Measurements from ENCODE around the gene PLXDC2.

The PLXDC2 gene

DNA sequence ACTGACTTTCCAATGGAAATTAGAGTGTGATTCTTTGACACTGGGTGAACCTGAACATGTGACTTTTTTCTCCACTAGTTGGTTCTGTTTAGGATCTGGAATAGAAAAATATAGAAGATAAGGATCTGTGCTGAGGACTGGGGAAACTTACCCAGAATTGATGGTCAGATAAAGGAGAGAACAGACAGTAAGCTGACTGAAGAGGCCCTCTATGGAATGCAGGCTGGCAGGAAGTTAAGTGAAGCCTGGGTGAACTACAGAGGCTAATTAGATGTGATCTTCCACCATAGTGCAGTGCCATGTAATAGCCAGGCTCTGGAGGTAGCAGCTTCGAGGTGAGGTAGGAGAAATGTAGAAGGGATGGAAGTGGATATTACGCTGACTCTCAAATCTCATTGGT lies 455.3 kb downstream of the PLXDC2 start:
- no peak for DNase-seq (ENCODE audit: low read depth in 2 of 2)

DNA sequence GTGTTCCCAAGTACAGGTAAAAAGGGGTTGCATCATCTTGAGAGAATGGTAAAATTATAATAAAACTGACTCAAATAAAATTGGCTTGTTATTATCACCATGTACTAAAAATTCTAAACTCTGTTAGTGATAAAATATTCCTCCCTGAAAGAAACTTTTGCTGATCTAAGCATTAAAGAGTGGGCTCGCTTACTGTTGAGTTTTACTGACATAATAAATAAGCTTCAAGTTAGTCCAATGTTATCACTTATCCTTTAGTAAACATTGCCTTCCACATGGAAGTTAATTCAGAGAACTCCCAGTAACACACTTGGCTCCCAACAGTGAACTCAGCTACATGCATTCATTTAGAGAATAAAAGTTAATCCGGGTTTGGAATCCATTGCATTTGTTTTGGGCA lies 456.4 kb downstream of the PLXDC2 start:
- DNase-seq (ENCODE audit: low read depth in 2 of 2) = no peak

DNA sequence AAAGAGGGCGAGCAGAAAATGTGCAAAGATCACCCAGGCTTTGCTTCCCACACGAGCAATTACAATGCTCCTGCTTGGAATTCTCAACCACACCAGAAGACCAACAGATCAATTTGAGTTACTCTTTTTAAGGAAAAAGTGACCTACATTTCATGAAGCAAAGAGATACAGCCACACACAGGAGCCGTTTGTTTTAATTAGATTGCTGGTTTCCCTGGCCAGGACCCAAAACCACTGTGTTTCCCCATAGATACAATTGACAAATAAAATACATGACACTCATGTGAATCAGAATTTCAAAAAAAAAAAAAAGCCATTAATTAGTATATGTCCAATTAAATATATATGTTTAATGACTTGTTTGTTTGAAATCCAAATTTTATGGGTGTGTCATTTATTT lies 458.3 kb downstream of the PLXDC2 start:
- no peak for DNase-seq (ENCODE audit: low read depth in 2 of 2)

DNA sequence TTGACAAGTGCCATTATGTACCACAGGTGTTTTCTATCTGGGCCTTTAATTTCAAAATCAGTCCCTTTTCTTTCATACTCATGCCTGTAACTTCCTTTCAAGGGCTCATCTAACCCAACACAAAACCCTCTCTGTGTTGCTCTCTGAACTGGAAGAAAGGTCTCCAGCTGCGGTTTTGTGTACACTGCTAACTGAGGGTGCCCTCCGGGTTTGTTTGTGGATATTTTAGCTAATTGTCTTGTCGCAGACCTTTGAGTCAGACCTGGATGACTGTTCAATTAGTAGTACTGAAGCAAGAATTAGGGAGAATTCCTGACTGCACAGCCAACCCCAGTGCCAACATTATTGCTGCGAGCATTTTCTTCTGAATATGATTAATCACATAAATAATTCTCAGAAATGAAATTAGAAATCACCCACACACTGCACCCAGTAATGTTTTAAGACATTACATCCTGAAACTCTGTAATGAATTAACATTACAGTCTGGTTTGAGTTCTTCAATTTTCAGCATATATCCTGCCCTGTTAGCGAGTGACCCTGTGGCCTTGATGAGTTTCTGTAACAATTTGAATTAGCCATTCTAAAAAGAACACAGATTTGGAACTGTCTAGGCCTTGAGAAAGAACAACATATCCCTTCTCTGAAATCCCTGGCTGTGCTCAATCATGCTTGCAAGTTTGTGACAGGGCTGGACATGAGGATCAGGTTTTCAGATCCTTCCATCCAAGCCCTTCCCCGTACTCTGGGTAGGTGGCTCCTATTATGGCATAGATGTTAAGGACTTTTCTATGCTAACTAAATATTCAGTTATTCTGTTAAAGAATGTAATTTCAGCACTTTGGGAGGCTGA lies 460.1 kb downstream of the PLXDC2 start:
- no peak for DNase-seq (ENCODE audit: low read depth in 2 of 2)

DNA sequence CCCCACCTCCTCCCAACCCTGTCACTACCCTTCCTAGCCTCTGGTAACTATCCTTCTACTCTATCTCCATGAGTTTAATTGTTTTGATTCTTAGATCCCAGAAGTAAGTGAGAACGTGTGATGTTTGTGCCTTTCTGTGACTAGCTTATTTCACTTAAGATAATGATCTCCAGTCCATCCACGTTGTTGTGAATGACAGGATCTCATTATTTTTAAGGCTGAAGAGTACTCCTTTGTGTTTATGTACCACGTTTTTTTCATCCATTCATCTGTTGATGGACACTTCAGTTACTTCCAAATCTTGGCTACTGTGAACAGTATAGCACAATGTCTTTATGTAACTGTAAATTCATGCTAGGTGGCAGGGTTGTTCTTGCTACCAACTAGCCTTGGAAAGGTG lies 461.6 kb downstream of the PLXDC2 start:
- DNase-seq (ENCODE audit: low read depth in 2 of 2) = no peak

DNA sequence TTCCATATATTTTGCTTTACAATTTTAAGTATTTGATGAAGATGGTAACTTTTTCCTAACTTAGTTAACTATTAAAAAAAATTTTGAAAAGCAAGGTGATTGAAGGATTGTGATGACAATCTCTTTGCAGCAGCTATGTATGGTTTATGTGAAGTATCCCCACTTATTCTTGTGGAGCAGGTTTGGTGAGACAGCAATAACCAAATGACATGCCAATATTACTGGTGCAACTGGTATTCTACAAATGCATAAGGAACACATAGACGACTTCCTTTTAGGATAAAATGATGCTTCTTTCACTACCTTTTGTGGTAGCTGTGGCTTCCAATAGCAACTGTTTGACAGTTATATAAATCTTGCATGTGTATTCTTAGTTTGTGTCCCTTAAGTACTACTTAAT lies 465.3 kb downstream of the PLXDC2 start:
- no peak for DNase-seq (ENCODE audit: low read depth in 2 of 2)

DNA sequence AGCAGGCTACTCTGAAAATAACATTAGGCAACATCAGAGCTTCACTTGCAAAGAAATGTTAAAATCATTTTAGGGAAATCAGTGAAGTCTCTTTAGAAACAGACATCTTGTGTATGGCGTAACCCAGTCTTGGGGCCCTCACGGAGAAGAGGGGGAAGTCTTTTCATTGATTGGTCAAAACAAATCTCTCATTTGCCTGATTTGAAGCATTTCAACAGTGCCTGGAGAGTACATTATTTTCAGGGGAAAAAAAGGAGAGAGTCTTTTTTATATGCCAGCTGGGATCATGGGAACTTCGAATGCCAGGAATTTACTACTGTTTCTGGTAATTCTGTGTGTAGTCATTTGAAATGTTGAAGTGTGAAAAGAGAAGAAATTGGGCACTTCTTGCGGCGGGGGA lies 471.4 kb downstream of the PLXDC2 start:
- DNase-seq (ENCODE audit: low read depth in 2 of 2) = no peak

DNA sequence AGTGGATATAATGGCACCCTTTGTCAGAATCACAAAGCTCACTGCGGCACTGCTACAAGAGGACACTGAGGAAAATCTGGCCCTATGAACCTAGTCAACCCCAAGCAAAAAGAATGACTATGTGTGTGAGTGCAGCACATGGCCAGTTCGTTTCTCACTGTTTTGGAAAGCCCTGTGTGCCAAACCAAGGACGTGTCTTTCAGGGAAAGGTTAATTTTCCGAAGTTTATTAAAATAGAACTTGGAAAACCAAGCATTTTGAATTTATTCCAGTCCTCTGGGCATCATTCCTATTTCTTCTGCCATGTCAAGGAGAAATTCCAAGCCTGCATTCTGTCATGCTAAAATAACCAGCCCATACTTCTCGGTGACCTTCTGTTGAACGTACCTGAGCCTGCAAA lies 471.8 kb downstream of the PLXDC2 start:
- DNase-seq (ENCODE audit: low read depth in 2 of 2) = no peak

DNA sequence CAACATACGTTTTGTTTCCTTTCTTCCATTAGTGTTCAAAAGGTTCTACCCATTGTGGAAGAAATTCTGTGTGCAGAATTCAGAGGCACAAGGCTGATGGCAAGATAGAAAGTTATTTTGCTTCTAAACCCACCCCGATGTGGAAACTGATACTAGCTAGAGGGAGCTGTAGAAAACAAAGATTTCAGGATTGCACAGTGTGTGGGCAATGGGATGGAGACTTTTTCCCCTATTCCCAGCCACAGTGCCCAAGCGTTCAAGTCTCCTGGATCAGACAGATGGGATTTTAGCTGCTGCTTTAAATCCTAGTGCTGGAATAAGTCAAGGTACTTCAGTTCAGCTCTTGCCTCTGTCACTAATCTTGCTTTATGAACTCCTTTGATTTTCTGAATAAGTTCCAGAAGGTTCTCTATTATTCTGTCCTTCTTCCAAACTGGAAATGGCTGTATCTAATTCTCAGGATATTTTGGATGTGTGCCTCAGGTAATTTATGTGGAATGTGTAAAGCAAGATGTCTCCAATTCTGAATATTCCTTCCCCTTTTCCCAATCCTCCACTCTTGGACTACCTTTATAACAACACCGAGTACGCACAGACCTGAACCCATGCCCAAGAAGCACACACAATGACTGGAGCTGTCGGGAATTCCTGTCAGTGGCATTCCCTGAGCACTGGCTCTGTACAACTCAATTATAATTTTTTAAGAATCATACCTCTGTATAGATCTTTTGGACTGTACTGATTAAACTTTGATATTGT lies 473.0 kb downstream of the PLXDC2 start:
- DNase-seq (ENCODE audit: low read depth in 2 of 2) = no peak

DNA sequence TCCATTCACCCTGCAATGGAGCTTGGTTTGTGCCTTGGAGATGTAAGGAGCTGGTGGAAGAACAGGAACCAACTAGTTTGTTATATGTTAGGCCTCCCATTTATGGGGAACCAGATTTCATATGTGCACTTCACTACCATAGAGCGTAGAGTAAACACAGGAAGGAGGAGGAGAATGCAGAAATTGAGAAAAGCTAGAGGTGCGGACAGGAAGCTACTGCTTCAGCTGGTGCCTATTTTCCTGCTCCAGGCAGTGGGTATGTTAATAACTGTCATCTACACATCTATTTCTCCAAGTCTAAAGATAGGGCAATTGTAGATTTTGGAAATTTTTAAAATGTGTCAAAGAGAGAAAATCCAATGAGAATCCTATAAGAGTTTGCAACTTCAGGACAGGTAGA lies 482.2 kb downstream of the PLXDC2 start:
- no peak for DNase-seq (ENCODE audit: low read depth in 2 of 2)

DNA sequence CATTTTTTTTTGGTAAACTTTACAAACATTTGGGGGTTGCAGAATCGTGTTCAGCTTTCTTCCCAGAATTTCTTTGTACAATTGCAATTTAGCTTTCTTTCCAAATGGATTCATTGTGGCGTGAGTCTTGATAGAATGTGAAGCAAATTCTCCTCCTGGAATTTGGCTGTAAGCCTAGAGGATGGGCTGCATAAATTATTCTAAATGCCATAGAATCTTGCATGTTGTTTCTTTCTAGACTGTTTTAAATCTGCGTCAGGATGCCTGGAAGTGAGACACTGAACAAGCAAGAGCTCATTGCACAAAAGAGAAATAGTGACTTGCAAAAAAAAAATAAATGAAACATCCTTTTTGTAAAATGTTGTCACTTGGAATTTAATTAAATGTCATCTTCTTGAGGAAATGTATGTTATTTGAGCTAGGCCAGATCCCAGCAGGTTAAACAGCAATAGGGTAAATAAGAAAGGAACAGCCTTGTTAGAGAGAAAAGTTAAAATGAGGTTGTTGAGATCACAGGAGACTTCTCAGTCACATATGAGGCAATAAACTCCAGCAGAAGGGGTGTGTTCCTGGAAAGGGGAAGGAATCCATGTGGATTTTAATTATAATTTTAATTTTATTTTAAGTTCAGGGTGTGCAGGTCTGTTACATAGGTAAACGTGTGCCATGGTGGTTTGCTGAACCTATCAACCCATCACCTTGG lies 483.0 kb downstream of the PLXDC2 start:
- DNase-seq (ENCODE audit: low read depth in 2 of 2) = no peak

DNA sequence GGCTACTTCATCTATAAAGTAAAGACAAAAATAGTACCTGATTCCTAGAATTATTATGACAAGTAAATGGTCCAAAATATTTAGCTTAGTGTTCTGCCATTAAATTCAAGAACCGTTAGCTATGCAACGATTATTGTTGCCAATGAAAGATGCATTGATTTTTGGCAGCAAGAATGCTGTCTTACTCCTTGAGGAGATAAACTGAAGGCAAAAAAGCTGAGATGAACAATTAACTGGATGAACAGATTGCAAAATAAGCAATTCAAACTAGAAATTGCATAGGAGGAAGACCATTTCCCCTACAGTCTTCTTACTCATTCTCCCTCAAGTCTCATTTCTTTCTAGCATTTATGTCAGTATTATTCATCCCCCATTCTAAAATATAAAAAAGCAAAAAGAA lies 484.5 kb downstream of the PLXDC2 start:
- no peak for DNase-seq (ENCODE audit: low read depth in 2 of 2)

DNA sequence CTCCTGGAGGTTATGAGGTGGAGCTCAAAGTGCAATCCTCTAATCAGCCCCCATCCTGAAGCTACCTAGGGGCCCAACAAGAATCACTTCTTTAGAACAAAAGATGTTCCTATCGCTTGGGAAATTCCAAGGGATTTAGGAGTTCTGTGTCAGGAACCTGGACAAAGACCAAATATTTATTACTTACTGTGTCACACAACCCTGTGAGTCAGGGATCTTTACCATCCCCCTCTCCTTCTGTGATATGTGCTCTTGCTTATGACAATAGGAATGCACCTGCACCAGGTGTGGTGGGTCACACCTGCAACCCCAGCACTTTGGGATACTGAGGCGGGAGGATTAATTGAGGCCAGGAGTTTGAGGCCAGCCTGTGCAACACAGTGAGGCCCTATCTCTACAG lies 485.8 kb downstream of the PLXDC2 start:
- DNase-seq (ENCODE audit: low read depth in 2 of 2) = no peak

DNA sequence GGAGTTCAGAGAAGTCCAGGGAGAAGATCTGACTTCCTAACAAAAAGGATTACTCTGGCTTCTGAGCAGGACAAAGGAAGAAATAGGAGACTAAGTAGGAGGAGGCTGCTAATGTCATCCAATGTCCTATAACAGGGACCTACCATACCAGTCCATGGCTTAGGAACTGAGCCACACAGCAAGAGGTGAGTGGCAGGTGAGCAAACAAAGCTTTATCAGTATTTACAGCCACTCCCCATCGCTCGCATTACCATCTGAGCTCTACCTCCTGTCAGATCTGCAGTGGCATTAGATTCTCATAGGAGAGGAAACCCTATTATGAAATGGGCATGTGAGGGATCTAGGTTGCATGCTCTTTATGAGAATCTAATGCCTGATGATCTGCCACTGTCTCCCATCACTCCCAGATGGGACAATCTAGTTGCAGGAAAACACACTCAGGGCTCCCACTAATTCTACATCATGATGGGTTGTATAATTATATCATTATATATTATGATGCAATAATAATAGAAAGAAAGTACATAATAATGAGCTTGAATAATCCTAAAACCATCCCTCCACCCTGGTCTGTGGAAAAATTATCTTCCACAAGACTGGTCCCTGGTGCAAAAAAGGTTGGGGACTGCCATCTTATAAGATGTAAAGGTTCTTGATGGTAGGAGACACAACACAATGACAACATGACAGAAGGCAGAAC lies 487.4 kb downstream of the PLXDC2 start:
- no peak for DNase-seq (ENCODE audit: low read depth in 2 of 2)

DNA sequence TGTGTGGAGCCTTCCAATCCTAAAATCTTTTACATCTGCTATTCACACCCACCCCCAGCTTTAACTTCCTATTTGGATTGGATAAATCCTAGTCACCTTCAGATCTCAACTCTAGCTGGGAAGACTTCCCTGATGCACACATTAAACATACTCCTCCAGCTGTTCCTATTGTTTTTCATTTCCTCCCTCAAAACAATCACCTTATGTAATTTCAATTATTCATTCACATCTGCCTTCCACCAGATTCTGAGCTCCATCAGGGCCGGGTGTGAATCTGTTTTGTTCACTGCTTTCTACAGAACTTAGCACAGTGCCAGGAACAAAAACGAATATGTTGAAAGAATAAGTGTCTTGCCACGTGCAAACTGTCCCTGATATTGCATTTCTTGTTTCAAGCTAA lies 497.4 kb downstream of the PLXDC2 start:
- no peak for DNase-seq (ENCODE audit: low read depth in 2 of 2)

DNA sequence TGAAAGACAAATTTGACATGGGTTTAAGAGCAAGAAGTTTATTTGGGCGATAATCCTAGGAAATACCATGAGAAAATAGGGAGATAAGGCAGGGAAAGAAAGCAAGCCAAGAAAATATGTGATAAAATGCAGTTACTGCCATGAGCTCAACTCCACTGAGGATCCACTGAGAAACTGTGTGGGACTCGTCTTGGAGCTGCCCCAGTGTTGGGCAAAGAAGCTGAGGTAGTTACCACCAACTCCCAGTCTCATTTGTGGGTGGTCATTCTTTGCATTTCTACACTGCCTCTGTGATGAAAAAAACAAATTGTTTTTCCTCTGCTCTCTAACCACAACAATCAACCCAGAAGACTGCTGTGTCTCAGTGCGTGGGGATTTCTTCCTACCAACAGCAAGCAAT lies 498.2 kb downstream of the PLXDC2 start:
- DNase-seq (ENCODE audit: low read depth in 2 of 2) = no peak

DNA sequence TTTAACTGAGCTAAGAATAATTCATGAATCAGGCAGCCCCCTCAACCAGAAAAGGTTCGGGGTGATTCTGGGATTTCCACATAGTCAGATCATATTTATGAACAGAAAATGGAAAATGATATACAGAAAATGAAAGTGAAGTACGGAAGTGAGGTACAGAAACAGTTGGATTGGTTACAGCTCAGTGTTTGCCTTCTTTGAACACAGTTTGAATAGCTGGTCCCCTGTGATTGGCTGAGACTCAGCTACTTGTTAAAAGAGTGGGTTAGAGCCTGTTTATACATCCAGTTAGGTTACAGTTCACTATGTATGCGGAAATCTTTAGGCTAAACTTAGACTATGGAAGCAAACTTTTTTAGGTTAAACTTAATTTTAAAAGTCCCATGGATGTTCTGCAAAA lies 511.7 kb downstream of the PLXDC2 start:
- DNase-seq (ENCODE audit: low read depth in 2 of 2) = no peak

DNA sequence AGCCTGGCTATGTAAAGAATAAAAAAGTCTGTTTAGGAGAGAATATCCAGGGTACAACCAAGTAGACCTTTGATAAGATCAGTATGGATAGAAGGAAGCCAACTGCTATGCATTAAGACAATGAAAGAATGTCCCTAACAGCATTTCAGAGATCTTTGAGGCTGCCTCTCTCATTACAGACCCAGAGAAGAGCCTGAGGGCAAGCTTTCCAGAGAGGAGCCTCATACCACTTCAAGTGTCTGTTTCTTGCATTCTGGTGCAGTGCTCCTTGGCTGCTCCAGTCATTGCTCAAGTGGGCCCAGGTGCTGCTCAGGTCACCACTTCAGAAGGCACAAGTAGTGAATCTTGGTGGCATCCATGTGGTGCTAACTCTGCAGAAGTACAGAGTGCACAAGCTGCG lies 514.0 kb downstream of the PLXDC2 start:
- no peak for DNase-seq (ENCODE audit: low read depth in 2 of 2)

DNA sequence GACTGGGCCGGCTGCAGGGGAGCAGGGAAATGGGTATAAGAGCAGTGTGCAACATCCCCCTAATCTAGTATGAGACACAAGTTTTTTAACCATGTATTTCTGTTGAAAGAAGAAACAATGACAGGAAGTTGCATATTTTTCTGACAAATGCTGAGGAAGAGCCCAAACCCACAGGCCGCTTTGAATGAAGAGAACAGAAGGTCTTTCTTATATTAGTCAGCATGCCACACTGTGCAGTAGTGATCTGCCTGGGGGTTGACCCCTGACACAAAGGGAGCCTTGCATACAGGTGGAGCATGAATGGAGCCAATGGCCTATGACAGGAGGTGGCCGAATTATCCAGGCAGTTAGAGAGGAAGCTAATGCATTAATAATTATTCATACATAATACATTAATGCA lies 518.3 kb downstream of the PLXDC2 start:
- DNase-seq (ENCODE audit: low read depth in 2 of 2) = no peak

All from stimulated activated CD4-positive, alpha-beta T cell treated with anti-CD3 and anti-CD28 coated beads, Interleukin-1b, Interleukin-23, amount 100 ng/mL, for 4 hours (primary cell).